SK-N-SH (cell line): ENCODE measurements around the gene NEK8. TPM values are rescaled to one million over a fixed set of nuclear protein-coding genes. Genes with fewer than 3 reads are reported as not detected.

Experiments
- CTCF ChIA-PET: fragments of 300-600, 350-600 bp; formaldehyde crosslinking; extraction: SDS; loops from one replicate; lab custom pipeline; 2021; lab: Yijun Ruan, JAX
- POLR2A ChIA-PET: fragments of 350-600 bp; sonication (Branson Sonifier 250); formaldehyde crosslinking; extraction: SDS; loops from one replicate; lab custom pipeline; 2020; ENCODE audit warnings: antibody characterized with exemption, inconsistent platforms; lab: Yijun Ruan, JAX
- DNase-seq: peaks from one replicate; pipeline ENCODE4 v3.0.0; 2012
- H2AFZ ChIP-seq: fragments of 200-600 bp; sonication (generic); 2 replicates; pipeline ENCODE4 v1.8.1; 2016; ENCODE audit warnings: antibody characterized with exemption, mild to moderate bottlenecking, low read depth
- H3F3A ChIP-seq: fragments of 200-600 bp; sonication (generic); replicated peaks from 2 replicates; pipeline ENCODE3; 2016; ENCODE audit warnings: antibody characterized with exemption, mild to moderate bottlenecking; ENCODE audit not compliant: insufficient read depth
- H3K27ac ChIP-seq, 2 experiments: fragments of 200-500 bp in 1 of 2; fragments of 200-600 bp in 1 of 2; sonication (Bioruptor generic) in 1 of 2; sonication (generic), shearing (Covaris generic) in 1 of 2; 2 replicates each; pipeline versions ENCODE4 v1.5.1 to v1.6.1; 2014 to 2016; ENCODE audit warnings: low read depth in 2 of 2, inconsistent platforms in 1 of 2, low read length in 1 of 2, mild to moderate bottlenecking in 1 of 2, mixed read lengths in 1 of 2
- H3K27me3 ChIP-seq: fragments of 200-600 bp; sonication (generic), shearing (Covaris generic); 2 replicates; pipeline ENCODE4 v1.6.1; 2016; ENCODE audit warnings: mixed run types; ENCODE audit not compliant: insufficient read depth
- H3K36me3 ChIP-seq, 2 experiments: fragments of 200-500 bp in 1 of 2; fragments of 200-600 bp in 1 of 2; sonication (Bioruptor generic) in 1 of 2; sonication (generic) in 1 of 2; replicated peaks in 1 of 2; 2 replicates each; pipeline versions ENCODE3 to v1.5.1; 2014 to 2016; ENCODE audit warnings: low read length in 1 of 2, mild to moderate bottlenecking in 1 of 2; ENCODE audit not compliant: insufficient read depth in 2 of 2, control insufficient read depth in 1 of 2
- H3K4me1 ChIP-seq, 2 experiments: fragments of 200-500 bp in 1 of 2; fragments of 200-600 bp in 1 of 2; sonication (Bioruptor generic) in 1 of 2; sonication (generic), shearing (Covaris generic) in 1 of 2; 2 replicates each; pipeline versions ENCODE4 v1.5.1 to v1.6.1; 2014 to 2016; ENCODE audit warnings: low read depth in 1 of 2, low read length in 1 of 2, mixed run types in 1 of 2; ENCODE audit not compliant: insufficient read depth in 2 of 2, control insufficient read depth in 1 of 2
- H3K4me2 ChIP-seq: fragments of 200-600 bp; sonication (generic), shearing (Covaris generic); 2 replicates; pipeline ENCODE4 v1.6.1; 2017; ENCODE audit warnings: mixed run types
- H3K4me3 ChIP-seq, 2 experiments: fragments of 200-500 bp in 1 of 2; fragments of 200-600 bp in 1 of 2; sonication (Bioruptor generic) in 1 of 2; sonication (generic), shearing (Covaris generic) in 1 of 2; 2 replicates each; pipeline versions ENCODE4 v1.5.1 to v1.8.1; 2014 to 2016; ENCODE audit warnings: low read depth in 2 of 2, inconsistent platforms in 1 of 2, low read length in 1 of 2, mild to moderate bottlenecking in 1 of 2, mixed read lengths in 1 of 2, moderate library complexity in 1 of 2
- H3K79me2 ChIP-seq: fragments of 200-600 bp; sonication (generic); 2 replicates; pipeline ENCODE4 v1.8.1; 2017; ENCODE audit warnings: mild to moderate bottlenecking; ENCODE audit not compliant: insufficient read depth
- H3K9ac ChIP-seq: fragments of 200-600 bp; sonication (generic); 2 replicates; pipeline ENCODE4 v1.6.1; 2017; ENCODE audit warnings: mixed run types
- H3K9me2 ChIP-seq: fragments of 200-600 bp; sonication (generic); 2 replicates; pipeline ENCODE4 v1.6.1; 2017; ENCODE audit warnings: mixed run types
- H3K9me3 ChIP-seq: fragments of 200-600 bp; sonication (generic); 2 replicates; pipeline ENCODE4 v1.6.1; 2017; ENCODE audit warnings: mixed run types, mild to moderate bottlenecking, moderate library complexity
- H4K20me1 ChIP-seq: fragments of 200-600 bp; sonication (generic); 2 replicates; pipeline ENCODE4 v1.6.1; 2017; ENCODE audit warnings: mild to moderate bottlenecking, mixed run types; ENCODE audit not compliant: insufficient read depth
- ELF1 ChIP-seq: IDR thresholded peaks from 2 replicates; pipeline ENCODE4 v1.4.0; 2012
- EP300 ChIP-seq, 2 experiments: IDR thresholded peaks; 2 replicates each; pipeline versions ENCODE4 v1.4.0 to v1.6.1; 2012; ENCODE audit warnings: borderline replicate concordance in 1 of 2, low read depth in 1 of 2, low read length in 1 of 2
- FOSL2 ChIP-seq: IDR thresholded peaks from 2 replicates; pipeline ENCODE4 v1.4.0; 2012; ENCODE audit warnings: low read depth, mild to moderate bottlenecking, moderate library complexity, borderline replicate concordance
- FOXM1 ChIP-seq: IDR thresholded peaks from 2 replicates; pipeline ENCODE4 v1.4.0; 2012; ENCODE audit warnings: low read depth, mild to moderate bottlenecking
- MAX ChIP-seq: IDR thresholded peaks from 2 replicates; pipeline ENCODE4 v1.4.0; 2012; ENCODE audit warnings: low read depth
- POLR2AphosphoS5 ChIP-seq: IDR thresholded peaks from 2 replicates; pipeline ENCODE4 v1.6.1; 2012; ENCODE audit warnings: low read depth, low read length
- RAD21 ChIP-seq: IDR thresholded peaks from 2 replicates; pipeline ENCODE4 v1.6.1; 2012; ENCODE audit warnings: mild to moderate bottlenecking, low read length
- RXRA ChIP-seq: IDR thresholded peaks from 2 replicates; pipeline ENCODE4 v1.4.0; 2012; ENCODE audit warnings: low read depth, mild to moderate bottlenecking, borderline replicate concordance
- TCF12 ChIP-seq: IDR thresholded peaks from 2 replicates; pipeline ENCODE4 v1.4.0; 2012
- YY1 ChIP-seq: IDR thresholded peaks from 2 replicates; pipeline ENCODE4 v1.4.0; 2012; ENCODE audit warnings: low read depth, mild to moderate bottlenecking
- WGBS: methylation state at CpG from one replicate; pipeline ENCODE4 v1.1.6; 2017; ENCODE audit warnings: low lambda C conversion rate; 5-methylcytosine and 5-hydroxymethylcytosine counted together
- polyA plus RNA-seq, 3 experiments: library from polyadenylated mRNA; depleted of rRNA; stranded (reverse); fragments of >200 nt; gene quantifications; 2 replicates each; pipeline ENCODE4 v1.2.3, GENCODE V29; 2012
- TF ChIP-seq, protein P1 (sequence below): IDR thresholded peaks from 2 replicates; pipeline ENCODE4 v1.6.1; 2012; ENCODE audit warnings: mild to moderate bottlenecking, low read depth, low read length, moderate library complexity
- TF ChIP-seq, protein P2 (sequence below): IDR thresholded peaks from 2 replicates; pipeline ENCODE4; 2012

The NEK8 gene
- polyA plus RNA-seq, 1 of the 3 experiments (the other 2 are of a cell fraction) = 6.0 TPM

DNA sequence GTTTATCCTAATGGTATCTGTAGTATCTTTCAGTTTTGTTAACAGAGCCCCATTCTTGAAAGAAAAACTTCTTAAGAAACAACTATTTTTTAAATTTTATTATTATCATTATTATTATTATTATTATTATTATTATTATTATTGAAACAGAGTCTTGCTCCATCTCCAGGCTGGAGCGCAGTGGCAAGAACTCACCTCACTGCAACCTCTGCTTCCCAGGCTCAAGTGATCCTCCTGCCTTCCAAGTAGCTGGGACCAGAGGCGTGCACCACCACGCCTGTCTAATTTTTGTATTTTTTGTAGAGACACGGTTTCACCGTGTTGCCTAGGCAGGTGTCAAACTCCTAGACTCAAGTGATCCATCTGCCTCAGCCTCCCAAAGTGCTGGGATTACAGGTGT, 43.2 kb upstream of the NEK8 start (continued):
- TF ChIP-seq EP300 (IDR thresholded peaks at IDR 0.05; ENCODE audit: borderline replicate concordance in 1 of 2, low read depth in 1 of 2, low read length in 1 of 2) = no peak

GRCh38 chr17:28686296-28686695, 42.3 kb upstream of the NEK8 start:
- 100% methylated on average over 4 of the region's 4 CpGs for WGBS
- Histone ChIP-seq H3K9ac (no peak overlapping the region), H3K79me2 (no peaks in the 10 kb centered on the region), H4K20me1 (no peaks in the 10 kb centered on the region), H3K27ac (no peak overlapping the region), H3F3A (peaks cover 5% of the 10 kb centered on the region), H3K4me1 (no peaks in the 10 kb centered on the region), H3K9me3 (no peaks in the 10 kb centered on the region), H3K36me3 (peaks cover 86 to 94% of the 10 kb centered on the region in 2 experiments), H3K4me3 (no peak overlapping the region), H3K9me2 (no peaks in the 10 kb centered on the region), H2AFZ (no peak overlapping the region), H3K4me2 (no peak overlapping the region), H3K27me3 (no peaks in the 10 kb centered on the region)
- POLR2A ChIA-PET = no interaction called here
- TF ChIP-seq, protein P1, sequence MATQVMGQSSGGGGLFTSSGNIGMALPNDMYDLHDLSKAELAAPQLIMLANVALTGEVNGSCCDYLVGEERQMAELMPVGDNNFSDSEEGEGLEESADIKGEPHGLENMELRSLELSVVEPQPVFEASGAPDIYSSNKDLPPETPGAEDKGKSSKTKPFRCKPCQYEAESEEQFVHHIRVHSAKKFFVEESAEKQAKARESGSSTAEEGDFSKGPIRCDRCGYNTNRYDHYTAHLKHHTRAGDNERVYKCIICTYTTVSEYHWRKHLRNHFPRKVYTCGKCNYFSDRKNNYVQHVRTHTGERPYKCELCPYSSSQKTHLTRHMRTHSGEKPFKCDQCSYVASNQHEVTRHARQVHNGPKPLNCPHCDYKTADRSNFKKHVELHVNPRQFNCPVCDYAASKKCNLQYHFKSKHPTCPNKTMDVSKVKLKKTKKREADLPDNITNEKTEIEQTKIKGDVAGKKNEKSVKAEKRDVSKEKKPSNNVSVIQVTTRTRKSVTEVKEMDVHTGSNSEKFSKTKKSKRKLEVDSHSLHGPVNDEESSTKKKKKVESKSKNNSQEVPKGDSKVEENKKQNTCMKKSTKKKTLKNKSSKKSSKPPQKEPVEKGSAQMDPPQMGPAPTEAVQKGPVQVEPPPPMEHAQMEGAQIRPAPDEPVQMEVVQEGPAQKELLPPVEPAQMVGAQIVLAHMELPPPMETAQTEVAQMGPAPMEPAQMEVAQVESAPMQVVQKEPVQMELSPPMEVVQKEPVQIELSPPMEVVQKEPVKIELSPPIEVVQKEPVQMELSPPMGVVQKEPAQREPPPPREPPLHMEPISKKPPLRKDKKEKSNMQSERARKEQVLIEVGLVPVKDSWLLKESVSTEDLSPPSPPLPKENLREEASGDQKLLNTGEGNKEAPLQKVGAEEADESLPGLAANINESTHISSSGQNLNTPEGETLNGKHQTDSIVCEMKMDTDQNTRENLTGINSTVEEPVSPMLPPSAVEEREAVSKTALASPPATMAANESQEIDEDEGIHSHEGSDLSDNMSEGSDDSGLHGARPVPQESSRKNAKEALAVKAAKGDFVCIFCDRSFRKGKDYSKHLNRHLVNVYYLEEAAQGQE = no peak
- no peak for DNase-seq
- CTCF ChIA-PET = interaction anchor here (1.0 kb wide), 2 partner anchors 18 to 39 kb away, joined by 3 read pairs; no protein-coding TSS in a partner anchor

DNA sequence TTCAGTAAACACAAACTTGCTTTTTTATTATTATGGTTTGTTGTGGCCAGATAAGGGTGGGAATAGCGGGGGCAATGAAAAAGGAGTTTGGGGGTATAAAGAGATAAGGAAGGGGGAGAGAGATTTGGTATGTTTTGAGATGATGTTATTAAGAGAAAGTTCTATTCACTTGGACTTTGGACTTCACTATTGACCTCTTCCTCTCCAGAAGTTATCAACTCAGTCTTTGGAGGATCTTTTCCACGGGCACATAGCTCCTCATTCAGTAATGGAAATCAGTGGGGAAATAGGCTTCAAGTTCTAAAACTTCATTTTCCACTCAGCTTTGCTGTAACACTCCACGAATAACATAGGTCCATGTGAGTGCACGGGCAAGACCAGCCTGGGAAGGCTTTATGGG, 40.1 kb upstream of the NEK8 start:
- no peaks in the 10 kb centered on the region for H3K27me3 ChIP-seq
- TF ChIP-seq RAD21 (no peak), POLR2AphosphoS5 (no peak), FOSL2 (no peak), RXRA (no peak), MAX (no peak), ELF1 (no peak), FOXM1 (no peak), YY1 (no peak), TCF12 (no peak)
- TF ChIP-seq, protein P2, sequence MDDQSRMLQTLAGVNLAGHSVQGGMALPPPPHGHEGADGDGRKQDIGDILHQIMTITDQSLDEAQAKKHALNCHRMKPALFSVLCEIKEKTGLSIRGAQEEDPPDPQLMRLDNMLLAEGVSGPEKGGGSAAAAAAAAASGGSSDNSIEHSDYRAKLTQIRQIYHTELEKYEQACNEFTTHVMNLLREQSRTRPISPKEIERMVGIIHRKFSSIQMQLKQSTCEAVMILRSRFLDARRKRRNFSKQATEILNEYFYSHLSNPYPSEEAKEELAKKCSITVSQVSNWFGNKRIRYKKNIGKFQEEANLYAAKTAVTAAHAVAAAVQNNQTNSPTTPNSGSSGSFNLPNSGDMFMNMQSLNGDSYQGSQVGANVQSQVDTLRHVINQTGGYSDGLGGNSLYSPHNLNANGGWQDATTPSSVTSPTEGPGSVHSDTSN = no peak
- no peak overlapping the region for H2AFZ ChIP-seq
- no peak for DNase-seq
- no peak overlapping the region for H3K4me2 ChIP-seq
- no peak overlapping the region for H3K9ac ChIP-seq
- CTCF ChIA-PET = interaction anchor here (1.4 to 1.8 kb wide), 2 partner anchors 18 to 38 kb away, joined by 5 to 7 read pairs; no protein-coding TSS in a partner anchor
- H3F3A ChIP-seq = peaks cover 5% of the 10 kb centered on the region
- H3K27ac ChIP-seq = no peak overlapping the region
- no peaks in the 10 kb centered on the region for H3K9me2 ChIP-seq
- WGBS = 94% methylated on average over 4 of the region's 4 CpGs
- POLR2A ChIA-PET = interaction anchor here (1.4 kb wide), 1 partner anchor 31 kb away, joined by 3 read pairs; the partner anchor contains the start of gene RPL23A
- H3K36me3 ChIP-seq = peaks cover 74 to 76% of the 10 kb centered on the region in 2 experiments
- no peaks in the 10 kb centered on the region for H3K79me2 ChIP-seq
- no peaks in the 10 kb centered on the region for H3K9me3 ChIP-seq
- H3K4me1 ChIP-seq = no peaks in the 10 kb centered on the region
- H4K20me1 ChIP-seq = no peaks in the 10 kb centered on the region
- H3K4me3 ChIP-seq = no peak overlapping the region
